Measurements from ENCODE around the gene PTPRG.

PTPRG gene

GRCh38 chr3:61824553-61825135 is 263.3 kb downstream of the PTPRG start:
- TF ChIP-seq TAF1 (IDR thresholded peaks at IDR 0.05; ENCODE audit: borderline replicate concordance, insufficient read depth, low read length) (no peak), SIN3A (IDR thresholded peaks at IDR 0.05; ENCODE audit: borderline replicate concordance, insufficient read depth, low read length) (no peak), FOXP2 (optimal IDR thresholded peaks at IDR 0.05; ENCODE audit: borderline replicate concordance, extremely low read depth, extremely low read length, insufficient read depth) (no peak), POLR2AphosphoS5 (IDR thresholded peaks at IDR 0.05; ENCODE audit: low read depth, low read length) (no peak), REST (IDR thresholded peaks at IDR 0.05; ENCODE audit: insufficient read depth in 1 of 2, low read depth in 2 of 2, low read length in 2 of 2) (no peak)

- TF ChIP-seq TAF1 (IDR thresholded peaks at IDR 0.05; ENCODE audit: borderline replicate concordance, insufficient read depth, low read length) (no peak), REST (IDR thresholded peaks at IDR 0.05; ENCODE audit: insufficient read depth in 1 of 2, low read depth in 2 of 2, low read length in 2 of 2) (no peak), FOXP2 (optimal IDR thresholded peaks at IDR 0.05; ENCODE audit: borderline replicate concordance, extremely low read depth, extremely low read length, insufficient read depth) (no peak), POLR2AphosphoS5 (IDR thresholded peaks at IDR 0.05; ENCODE audit: low read depth, low read length) (no peak), SIN3A (IDR thresholded peaks at IDR 0.05; ENCODE audit: borderline replicate concordance, insufficient read depth, low read length) (no peak)
Observed at GRCh38 chr3:61826161-61826560, 264.8 kb downstream of the PTPRG start.

- TF ChIP-seq TAF1 (IDR thresholded peaks at IDR 0.05; ENCODE audit: borderline replicate concordance, insufficient read depth, low read length) (no peak), SIN3A (IDR thresholded peaks at IDR 0.05; ENCODE audit: borderline replicate concordance, insufficient read depth, low read length) (no peak), POLR2AphosphoS5 (IDR thresholded peaks at IDR 0.05; ENCODE audit: low read depth, low read length) (no peak), FOXP2 (optimal IDR thresholded peaks at IDR 0.05; ENCODE audit: borderline replicate concordance, extremely low read depth, extremely low read length, insufficient read depth) (no peak), REST (IDR thresholded peaks at IDR 0.05; ENCODE audit: insufficient read depth in 1 of 2, low read depth in 2 of 2, low read length in 2 of 2) (no peak)
Observed at GRCh38 chr3:61828184-61828874, 267.0 kb downstream of the PTPRG start.

GRCh38 chr3:61828880-61829721 is 267.7 kb downstream of the PTPRG start:
- TF ChIP-seq TAF1 (IDR thresholded peaks at IDR 0.05; ENCODE audit: borderline replicate concordance, insufficient read depth, low read length) (no peak), POLR2AphosphoS5 (IDR thresholded peaks at IDR 0.05; ENCODE audit: low read depth, low read length) (no peak), FOXP2 (optimal IDR thresholded peaks at IDR 0.05; ENCODE audit: borderline replicate concordance, extremely low read depth, extremely low read length, insufficient read depth) (no peak), SIN3A (IDR thresholded peaks at IDR 0.05; ENCODE audit: borderline replicate concordance, insufficient read depth, low read length) (no peak), REST (IDR thresholded peaks at IDR 0.05; ENCODE audit: insufficient read depth in 1 of 2, low read depth in 2 of 2, low read length in 2 of 2) (no peak)

Data from PFSK-1 (cell line).